ENCODE data around the gene MYL4. TPM values are rescaled to one million over a fixed set of nuclear protein-coding genes. Genes with fewer than 3 reads are reported as not detected.
"Not testable (repeated sequence)": the region's sequence is repeated elsewhere in the genome, so short reads cannot be mapped to it uniquely, and the experiment has no call there.

The MYL4 gene
- total RNA-seq, 1 experiment from 2014 or later = not detected

- DNase-seq (ENCODE audit: low read depth) = no peak
- in situ Hi-C loops (cut with HindIII; ENCODE audit: low pct_unique_long_range_greater_than_20kb, low sequenced_read_pairs) = no loop called here
These were observed 5.8 kb downstream of the MYL4 start for GRCh38 chr17:47214931-47215330.

- in situ Hi-C loops (cut with HindIII; ENCODE audit: low pct_unique_long_range_greater_than_20kb, low sequenced_read_pairs); DNase-seq (ENCODE audit: low read depth): not testable (repeated sequence)
These were observed 7.7 kb downstream of the MYL4 start for GRCh38 chr17:47216821-47217220.

GRCh38 chr17:47217279-47217678, 8.1 kb downstream of the MYL4 start:
- in situ Hi-C loops (cut with HindIII; ENCODE audit: low pct_unique_long_range_greater_than_20kb, low sequenced_read_pairs) = not testable (repeated sequence)

GRCh38 chr17:47218896-47219430, 9.8 kb downstream of the MYL4 start:
- DNase-seq (ENCODE audit: low read depth) = no peak
- in situ Hi-C loops (cut with HindIII; ENCODE audit: low pct_unique_long_range_greater_than_20kb, low sequenced_read_pairs) = no loop called here

More at GRCh38 chr17:47217279-47217678, 8.1 kb downstream of the MYL4 start:
- DNase-seq (ENCODE audit: low read depth) = not testable (repeated sequence)

- no peak for DNase-seq (ENCODE audit: low read depth)
- in situ Hi-C loops (cut with HindIII; ENCODE audit: low pct_unique_long_range_greater_than_20kb, low sequenced_read_pairs) = no loop called here
These were observed 10.7 kb downstream of the MYL4 start for GRCh38 chr17:47219621-47220475.

GRCh38 chr17:47220531-47220999, 11.4 kb downstream of the MYL4 start:
- DNase-seq (ENCODE audit: low read depth) = peak; percentile 31
- in situ Hi-C loops (cut with HindIII; ENCODE audit: low pct_unique_long_range_greater_than_20kb, low sequenced_read_pairs) = no loop called here

- no peak for DNase-seq (ENCODE audit: low read depth)
- in situ Hi-C loops (cut with HindIII; ENCODE audit: low pct_unique_long_range_greater_than_20kb, low sequenced_read_pairs) = no loop called here
These were observed 12.0 kb downstream of the MYL4 start for GRCh38 chr17:47221154-47221553.

DNA sequence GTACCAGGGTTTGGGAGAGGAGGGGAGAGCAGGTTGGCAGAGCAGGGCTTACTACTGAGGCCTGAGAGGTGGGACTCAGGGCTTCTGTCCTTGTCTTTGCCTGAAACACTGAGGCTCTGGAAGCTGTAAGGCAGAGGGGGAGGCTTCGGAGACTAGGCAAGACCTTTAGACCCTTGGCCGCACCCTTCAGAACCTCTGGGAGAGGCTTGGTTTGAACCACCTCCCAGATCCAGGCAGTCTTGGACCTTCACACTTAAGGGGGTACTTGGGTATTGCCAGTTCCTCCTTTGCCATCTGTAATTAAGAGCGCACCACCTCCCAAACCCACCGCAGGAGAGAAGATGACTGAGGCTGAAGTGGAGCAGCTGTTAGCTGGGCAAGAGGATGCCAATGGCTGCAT, 12.9 kb downstream of the MYL4 start:
- no peak for DNase-seq (ENCODE audit: low read depth)
- in situ Hi-C loops (cut with HindIII; ENCODE audit: low pct_unique_long_range_greater_than_20kb, low sequenced_read_pairs) = no loop called here

- in situ Hi-C loops (cut with HindIII; ENCODE audit: low pct_unique_long_range_greater_than_20kb, low sequenced_read_pairs) = no loop called here
- DNase-seq (ENCODE audit: low read depth) = no peak
These were observed 13.9 kb downstream of the MYL4 start for GRCh38 chr17:47223007-47223406.

DNA sequence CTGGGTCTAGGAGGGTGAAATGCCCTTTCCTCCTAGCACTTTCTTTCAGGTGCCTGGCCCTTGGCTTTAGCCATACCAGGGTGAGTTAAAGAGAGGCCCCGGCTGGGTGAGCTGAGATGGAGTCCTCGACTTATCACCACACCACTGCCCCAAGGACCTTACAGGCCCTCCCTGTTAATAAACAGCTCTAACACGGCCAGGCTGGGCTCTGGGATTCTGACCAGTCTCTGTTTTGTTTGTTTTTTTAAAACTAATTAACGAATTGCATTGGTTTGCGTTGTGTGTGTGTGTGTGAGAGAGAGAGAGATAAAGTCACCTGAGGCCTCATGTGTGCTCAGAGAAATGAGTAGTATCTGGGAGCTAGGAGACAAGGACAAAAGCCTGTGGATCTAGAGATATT, 14.3 kb downstream of the MYL4 start:
- in situ Hi-C loops (cut with HindIII; ENCODE audit: low pct_unique_long_range_greater_than_20kb, low sequenced_read_pairs) = no loop called here
- no peak for DNase-seq (ENCODE audit: low read depth)

DNA sequence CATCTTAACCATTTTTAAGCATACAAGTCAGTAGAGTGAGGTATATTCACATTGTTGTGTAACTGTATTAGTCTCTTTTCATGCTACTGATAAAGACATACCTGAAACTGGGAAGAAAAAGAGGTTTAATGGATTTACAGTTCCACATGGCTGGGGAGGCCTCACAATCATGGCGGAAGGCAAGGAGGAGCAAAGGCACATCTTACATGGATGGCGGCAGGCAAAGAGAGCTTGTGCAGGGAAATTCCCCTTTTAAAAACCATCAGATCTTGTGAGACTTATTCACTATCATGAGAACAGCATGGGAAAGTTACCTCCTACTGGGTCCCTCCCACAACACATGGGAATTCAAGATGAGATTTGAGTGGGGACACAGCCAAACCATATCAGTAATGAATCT, 14.9 kb downstream of the MYL4 start:
- DNase-seq (ENCODE audit: low read depth); in situ Hi-C loops (cut with HindIII; ENCODE audit: low pct_unique_long_range_greater_than_20kb, low sequenced_read_pairs): not testable (repeated sequence)

DNA sequence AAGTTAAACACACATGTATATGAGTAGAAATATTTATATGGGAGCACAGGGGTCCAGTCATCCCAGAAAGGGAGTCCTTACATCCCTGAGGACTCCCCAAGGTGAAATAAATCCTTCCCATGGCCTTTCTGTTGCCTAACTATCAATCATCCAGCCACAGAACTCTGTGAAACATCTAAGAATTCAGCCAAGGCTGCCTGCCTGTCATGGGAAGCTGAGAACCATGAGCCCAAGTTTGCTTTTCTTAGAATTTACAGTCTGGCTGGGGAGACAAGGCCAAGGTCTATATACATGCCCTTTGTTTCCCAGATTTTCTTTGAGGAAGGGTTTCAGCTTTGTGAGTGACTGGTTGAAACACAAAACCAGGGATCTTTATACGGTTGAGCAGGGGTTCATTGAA, 15.8 kb downstream of the MYL4 start:
- no peak for DNase-seq (ENCODE audit: low read depth)

GRCh38 chr17:47225436-47225858, 16.3 kb downstream of the MYL4 start:
- peak; percentile 47 for DNase-seq (ENCODE audit: low read depth)
- in situ Hi-C loops (cut with HindIII; ENCODE audit: low pct_unique_long_range_greater_than_20kb, low sequenced_read_pairs) = no loop called here

More for the DNA sequence above, 15.8 kb downstream of the MYL4 start:
- in situ Hi-C loops (cut with HindIII; ENCODE audit: low pct_unique_long_range_greater_than_20kb, low sequenced_read_pairs) = no loop called here

- no peak for DNase-seq (ENCODE audit: low read depth)
- in situ Hi-C loops (cut with HindIII; ENCODE audit: low pct_unique_long_range_greater_than_20kb, low sequenced_read_pairs) = no loop called here
These were observed 17.0 kb downstream of the MYL4 start for GRCh38 chr17:47225911-47226688.

- DNase-seq (ENCODE audit: low read depth) = no peak
- in situ Hi-C loops (cut with HindIII; ENCODE audit: low pct_unique_long_range_greater_than_20kb, low sequenced_read_pairs) = no loop called here
These were observed 18.7 kb downstream of the MYL4 start for GRCh38 chr17:47227862-47228261.

DNA sequence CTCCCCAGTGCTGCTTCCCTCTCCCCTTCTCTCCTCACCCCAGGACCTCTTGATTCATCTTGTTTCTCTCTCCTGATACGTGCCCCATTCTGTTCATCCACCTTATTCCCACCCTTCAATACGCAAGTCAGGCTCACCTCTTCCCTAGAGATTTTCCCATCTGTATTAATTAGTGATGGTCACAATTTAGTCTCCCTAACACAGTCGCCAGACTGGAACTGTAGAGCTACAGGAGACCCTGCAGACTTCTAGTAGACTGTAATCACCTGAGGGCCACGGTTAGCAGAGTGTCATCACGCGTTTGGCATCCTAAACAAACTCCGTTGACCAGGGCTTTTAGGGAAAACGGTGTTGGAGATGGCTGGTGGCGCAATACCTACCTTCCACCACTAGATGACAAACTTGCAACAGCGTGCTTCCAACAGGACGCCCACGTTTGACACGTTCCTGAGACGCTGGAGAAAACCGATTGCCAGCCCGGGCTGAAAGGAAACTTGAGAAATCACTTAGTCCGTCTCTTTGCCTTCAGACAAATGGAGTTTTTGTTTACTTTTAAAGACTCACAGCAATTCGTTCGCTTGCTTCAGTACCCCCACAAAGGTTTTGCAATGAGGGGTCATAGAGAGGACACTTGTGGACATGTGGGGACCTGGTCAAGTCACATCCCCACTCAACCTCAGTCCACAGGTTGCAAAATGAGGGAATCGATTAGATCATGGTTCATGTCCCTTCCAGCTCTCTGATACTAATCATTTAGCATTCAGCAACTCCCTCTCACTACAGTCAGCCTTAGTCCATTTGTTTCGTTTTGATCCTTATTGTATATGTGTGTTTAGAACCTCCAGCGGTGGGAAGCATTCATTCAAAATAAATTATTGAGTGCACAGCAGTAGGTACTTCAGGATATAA, 20.6 kb downstream of the MYL4 start:
- DNase-seq (ENCODE audit: low read depth) = peak; percentile 95
- in situ Hi-C loops (cut with HindIII; ENCODE audit: low pct_unique_long_range_greater_than_20kb, low sequenced_read_pairs) = no loop called here

GRCh38 chr17:47230864-47231263, 21.7 kb downstream of the MYL4 start:
- in situ Hi-C loops (cut with HindIII; ENCODE audit: low pct_unique_long_range_greater_than_20kb, low sequenced_read_pairs) = no loop called here

GRCh38 chr17:47231334-47231733, 22.2 kb downstream of the MYL4 start:
- in situ Hi-C loops (cut with HindIII; ENCODE audit: low pct_unique_long_range_greater_than_20kb, low sequenced_read_pairs) = no loop called here

More at GRCh38 chr17:47230864-47231263, 21.7 kb downstream of the MYL4 start:
- peak; percentile 92 for DNase-seq (ENCODE audit: low read depth)

More at GRCh38 chr17:47231334-47231733, 22.2 kb downstream of the MYL4 start:
- no peak for DNase-seq (ENCODE audit: low read depth)

All from Caki2 (cell line).